EL (cell line): Measurements from ENCODE around the gene CHD8.

ENCODE experiments used
- DNase-seq: peaks from one replicate; pipeline ENCODE4 v3.0.0-alpha.2; 2016

Gene CHD8

GRCh38 chr14:21369949-21370679 is 85.8 kb downstream of the CHD8 start:
- no peak for DNase-seq

GRCh38 chr14:21367582-21368144 is 88.3 kb downstream of the CHD8 start:
- DNase-seq: no peak

GRCh38 chr14:21356511-21356910 is 99.4 kb downstream of the CHD8 start:
- DNase-seq: no peak

- no peak for DNase-seq
Measured at GRCh38 chr14:21352587-21352986, 103.3 kb downstream of the CHD8 start.

- no peak for DNase-seq
Measured at GRCh38 chr14:21350539-21350938, 105.4 kb downstream of the CHD8 start.

GRCh38 chr14:21347201-21347600 is 108.7 kb downstream of the CHD8 start:
- DNase-seq: no peak

- no peak for DNase-seq
Measured at GRCh38 chr14:21346532-21347135, 109.3 kb downstream of the CHD8 start.

- peak; percentile 18 for DNase-seq
Measured at GRCh38 chr14:21343035-21343794, 112.7 kb downstream of the CHD8 start.
